ENCODE measurements around the gene TEX26.

- TF ChIP-seq EP300 (IDR thresholded peaks at IDR 0.05) (peak in 1 of 4 donors; percentile 61), CTCF (IDR thresholded peaks at IDR 0.05) (no peak), POLR2AphosphoS5 (IDR thresholded peaks at IDR 0.05) (no peak), POLR2A (IDR thresholded peaks at IDR 0.05) (no peak)
Observed at GRCh38 chr13:30972888-30973377, 40.5 kb downstream of the TEX26 start.
